NK-92 treated with Interleukin-12 subunit alpha and Interleukin-12 subunit beta, amount 100 ng/mL, for 24 hours (cell line): ENCODE results near the gene PMPCA.

Experiments used
- DNase-seq: peaks from one replicate; lab custom pipeline; 2025; lab: John Stamatoyannopoulos, UW

PMPCA gene

DNA sequence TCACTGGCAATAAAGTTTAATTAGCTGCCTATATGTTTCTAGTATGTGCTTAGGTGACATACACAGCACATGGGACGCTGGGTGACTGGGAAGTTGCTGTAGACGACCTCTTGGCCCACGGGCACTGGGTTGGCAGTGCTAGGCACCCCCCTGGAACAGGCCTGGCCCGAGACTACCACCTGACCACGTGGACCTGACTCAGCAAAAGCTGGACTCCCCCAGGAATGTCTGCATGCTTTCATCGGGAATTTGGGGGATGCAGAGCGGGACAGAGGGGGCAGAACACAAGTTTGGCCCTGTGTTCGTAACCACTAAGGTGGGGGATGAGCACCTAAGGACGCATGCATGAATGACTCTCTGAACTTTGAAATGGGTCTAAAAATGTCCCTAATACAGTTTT is 45.8 kb downstream of the PMPCA start:
- DNase-seq = no peak

DNA sequence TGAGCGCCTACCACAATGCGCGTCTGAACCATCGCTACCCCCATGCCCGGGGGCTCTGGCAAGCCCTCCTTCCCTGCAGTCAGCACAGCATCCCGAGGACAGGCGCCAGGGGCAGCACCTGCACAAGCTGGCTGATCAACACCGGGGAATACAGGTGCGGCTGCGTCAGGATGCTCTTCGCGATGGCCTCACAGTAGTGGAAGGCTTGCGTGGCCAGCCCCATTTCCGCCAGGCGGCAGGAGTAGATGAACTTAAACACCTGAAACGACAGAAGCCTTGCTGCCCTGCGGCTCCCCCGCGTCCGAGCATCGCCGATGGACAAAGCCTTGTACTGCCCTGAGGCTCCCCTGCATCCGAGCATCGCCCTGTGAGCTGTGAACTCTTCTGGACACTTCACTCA is 46.9 kb downstream of the PMPCA start:
- no peak for DNase-seq

DNA sequence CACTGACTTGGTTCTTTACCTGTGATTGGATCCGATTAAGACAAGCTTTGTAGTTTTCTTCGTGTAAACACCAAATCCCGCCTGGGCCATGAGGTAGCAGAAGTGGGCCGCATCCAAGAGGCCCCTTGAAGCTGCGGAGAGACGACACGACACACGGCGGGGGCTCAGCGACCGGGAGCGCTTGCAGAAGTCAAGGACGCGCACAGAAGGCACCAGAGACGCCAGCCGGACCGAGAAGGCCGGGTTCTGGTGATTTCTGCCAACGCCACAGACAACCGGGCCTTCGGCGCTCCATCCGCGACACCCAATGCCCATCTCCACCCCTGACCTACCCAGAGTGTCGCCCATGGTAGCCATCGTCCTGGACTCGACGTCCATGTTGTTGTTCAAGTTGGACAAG is 49.0 kb downstream of the PMPCA start:
- DNase-seq = no peak

DNA sequence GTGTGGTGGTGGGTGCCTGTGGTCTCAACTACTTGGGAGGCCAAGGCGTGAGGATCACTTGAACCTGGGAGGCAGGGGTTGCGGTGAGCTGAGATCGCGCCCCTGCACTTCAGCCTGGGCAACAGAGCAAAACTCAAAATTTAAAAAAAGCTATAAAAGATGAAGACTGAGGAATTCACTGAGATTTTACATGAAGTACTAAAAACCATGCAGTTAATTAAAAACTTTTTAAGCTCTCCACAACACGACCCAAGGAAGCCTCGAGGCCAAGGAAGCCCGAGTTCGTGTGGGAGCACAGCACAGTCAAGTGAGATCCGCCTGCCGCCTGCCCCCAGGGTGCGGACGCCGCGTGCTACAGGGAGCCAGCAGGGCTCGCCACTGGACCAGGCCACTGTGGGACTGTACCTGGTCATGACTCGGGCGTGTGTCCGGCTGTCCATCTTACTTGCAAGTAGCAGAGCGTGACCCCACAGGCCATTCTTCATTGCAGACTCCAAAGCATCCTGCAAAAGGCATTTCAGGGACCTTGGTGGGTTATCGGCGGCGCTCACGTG is 50.4 kb downstream of the PMPCA start:
- no peak for DNase-seq

DNA sequence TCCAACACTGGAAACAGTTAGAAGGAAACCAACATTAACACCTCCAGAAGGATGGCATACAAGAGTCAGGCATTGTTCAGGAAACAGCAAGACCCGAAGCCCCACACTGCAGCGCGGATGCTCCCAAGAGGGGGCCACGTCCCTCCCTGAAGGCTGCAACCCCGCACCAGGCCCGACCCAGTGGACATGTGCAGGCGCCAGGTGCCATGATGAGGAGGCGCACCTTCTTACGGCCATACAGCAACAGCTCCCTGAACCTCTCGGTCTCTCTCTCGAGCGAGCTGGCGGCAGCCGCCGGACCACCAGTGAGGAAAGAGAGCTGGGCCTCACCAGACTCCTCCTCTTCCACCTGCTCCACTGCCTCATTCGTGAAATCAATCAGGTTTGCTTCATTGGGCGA is 52.2 kb downstream of the PMPCA start:
- no peak for DNase-seq

DNA sequence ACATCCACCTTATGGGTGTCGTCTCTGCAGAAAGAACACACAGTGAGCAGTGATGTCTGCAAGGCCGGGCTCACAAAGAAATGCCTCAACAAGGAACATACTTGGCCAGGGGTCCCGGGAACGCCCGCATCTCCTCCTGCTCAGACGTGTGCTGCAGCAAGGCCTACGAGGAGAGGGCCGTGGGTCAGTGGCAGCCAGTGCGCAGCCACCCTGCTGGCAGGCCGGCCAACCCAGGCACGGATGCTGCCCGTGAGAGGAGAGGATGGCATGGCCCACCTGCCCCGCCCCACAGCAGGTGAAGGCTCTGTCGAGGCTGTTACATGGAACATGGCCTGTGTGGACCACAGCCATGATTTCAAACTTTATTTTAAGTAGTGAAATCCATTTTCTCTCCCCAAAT is 53.1 kb downstream of the PMPCA start:
- DNase-seq = no peak

DNA sequence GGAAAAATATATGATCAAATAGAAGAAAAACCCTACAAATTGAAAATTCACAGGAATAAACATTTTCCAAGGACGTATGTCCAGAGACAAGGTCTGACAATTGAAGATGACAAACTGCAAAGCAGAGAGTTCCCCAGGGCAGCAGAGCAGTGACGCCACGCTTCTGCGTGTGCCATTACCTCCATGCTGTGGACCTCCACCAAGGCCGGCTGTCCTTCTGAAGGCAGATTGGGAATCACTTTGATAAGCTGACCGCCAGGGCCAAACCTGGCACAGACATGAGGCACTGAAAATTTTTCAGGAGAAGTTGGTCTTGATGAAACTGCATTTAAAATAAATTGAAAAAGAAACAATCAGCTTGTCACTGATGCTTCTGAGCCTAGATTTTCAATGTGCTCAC is 53.8 kb downstream of the PMPCA start:
- DNase-seq = no peak

DNA sequence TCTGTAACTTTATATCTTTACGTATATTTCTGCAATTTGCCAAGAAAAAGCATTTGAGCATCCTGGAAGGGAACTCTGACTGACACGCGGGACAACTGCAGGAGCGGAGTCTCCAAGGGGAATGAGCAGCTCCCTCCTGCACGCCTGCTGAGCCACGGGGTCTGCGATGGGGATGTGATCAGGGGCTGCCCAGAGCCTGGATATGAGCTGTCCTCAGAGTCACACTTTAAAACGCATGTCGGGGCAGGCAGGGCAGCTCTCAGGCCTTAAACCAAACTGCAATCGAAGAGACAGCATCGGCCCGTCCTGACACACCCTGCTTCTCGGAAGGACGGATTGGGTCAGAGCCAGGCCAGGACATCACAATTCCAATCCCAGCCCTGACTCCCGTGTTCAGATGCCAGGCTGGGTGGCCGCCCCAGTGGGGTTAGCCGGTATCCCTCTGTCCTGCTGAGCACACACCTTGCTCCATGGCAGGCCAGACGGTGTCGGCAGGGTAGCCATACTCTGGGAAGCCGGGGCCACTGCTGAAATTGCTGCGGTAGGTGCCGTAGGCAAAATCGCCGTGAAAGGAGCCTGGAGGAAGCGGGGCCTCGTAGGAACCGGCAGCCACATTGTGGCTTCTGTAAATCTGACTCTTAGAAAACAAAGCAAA is 55.2 kb downstream of the PMPCA start:
- no peak for DNase-seq

DNA sequence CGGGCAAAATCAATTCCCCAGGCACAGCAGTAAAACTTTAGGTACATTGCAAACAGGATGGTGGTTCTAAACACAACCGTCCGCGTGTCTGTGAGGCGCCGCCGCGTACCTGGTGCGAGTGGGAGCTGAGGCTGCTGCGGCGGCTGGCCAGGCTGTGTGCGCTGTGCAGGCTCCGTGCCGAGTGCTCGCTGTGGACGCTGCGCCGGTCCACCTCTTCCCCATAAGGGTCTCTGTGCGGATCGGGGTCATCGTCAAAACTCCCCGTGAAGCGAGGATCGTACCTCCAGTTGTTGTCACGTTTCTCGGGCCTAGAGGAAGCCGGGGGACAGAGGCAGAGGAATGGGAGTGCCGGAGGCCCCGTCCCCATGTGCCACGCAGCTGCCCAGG is 55.7 kb downstream of the PMPCA start:
- no peak for DNase-seq

DNA sequence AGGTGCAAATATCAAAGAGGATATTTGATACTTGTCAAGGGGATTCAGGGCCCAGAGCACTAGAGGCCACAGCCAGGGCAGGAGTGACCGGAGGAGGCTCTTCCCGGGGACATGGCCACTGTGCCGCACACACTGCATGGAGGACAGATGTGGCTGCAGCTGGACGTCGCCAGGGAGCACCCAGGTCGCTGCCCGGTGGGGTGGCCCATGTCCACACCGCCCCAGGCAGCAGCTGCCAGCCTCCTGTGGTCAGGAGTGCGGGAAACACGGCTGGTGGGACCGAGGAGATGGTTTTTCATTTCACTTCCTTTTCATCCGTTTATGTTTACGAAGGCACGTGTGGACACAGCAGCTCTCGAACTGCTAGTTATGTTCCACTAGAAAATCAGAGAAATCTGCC is 57.3 kb downstream of the PMPCA start:
- no peak for DNase-seq

DNA sequence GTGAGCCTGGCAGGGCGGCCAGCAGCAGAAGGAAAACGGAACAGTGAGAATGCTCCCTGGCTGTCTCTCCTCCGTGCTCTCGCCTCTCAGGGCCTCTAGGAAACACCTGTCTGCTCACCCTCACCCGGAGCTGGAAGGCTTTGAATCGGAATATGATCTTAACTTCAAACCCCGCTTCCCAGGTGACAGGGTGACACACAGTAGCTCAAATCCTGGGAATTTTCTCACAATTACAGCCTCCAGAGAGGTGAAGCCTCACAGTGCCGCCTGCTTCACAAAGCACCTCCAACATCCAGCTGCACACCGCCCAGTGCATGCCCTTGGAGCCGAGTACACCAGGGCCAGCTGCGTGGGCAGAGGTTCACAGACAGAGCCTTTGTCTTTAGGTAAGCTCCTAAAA is 59.9 kb downstream of the PMPCA start:
- no peak for DNase-seq

DNA sequence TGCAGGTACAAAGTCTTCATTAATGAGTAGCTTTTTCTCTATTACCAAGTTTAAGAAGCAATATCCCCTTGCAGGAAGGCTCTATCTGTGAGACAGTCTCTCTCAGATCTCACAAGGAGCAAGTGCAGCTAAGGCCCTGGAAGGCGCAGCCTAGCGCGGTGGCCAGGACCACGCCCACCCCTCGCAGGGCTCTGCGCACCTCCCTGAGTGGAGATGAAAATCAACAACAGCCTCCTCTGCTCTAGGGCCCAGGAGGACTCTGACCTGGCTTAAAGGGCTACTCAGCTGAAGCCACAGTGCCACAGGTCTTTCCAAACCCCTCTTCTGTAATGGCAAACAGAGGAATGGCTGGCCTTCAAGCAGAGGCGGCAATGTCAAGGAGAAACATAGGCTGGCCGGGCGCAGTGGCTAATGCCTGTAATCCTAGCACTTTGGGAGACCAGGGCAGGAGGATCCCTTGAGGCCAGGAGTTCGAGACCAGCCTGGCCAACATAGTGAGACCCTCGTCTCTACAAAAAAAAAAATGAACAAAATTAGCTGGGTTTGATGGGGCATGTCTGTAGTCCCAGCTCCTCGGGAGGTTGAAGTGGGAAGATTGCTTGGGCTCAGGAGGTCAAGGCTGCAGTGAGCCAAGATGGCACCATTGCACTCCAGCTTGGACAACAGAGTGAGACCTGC is 60.5 kb downstream of the PMPCA start:
- DNase-seq = no peak

DNA sequence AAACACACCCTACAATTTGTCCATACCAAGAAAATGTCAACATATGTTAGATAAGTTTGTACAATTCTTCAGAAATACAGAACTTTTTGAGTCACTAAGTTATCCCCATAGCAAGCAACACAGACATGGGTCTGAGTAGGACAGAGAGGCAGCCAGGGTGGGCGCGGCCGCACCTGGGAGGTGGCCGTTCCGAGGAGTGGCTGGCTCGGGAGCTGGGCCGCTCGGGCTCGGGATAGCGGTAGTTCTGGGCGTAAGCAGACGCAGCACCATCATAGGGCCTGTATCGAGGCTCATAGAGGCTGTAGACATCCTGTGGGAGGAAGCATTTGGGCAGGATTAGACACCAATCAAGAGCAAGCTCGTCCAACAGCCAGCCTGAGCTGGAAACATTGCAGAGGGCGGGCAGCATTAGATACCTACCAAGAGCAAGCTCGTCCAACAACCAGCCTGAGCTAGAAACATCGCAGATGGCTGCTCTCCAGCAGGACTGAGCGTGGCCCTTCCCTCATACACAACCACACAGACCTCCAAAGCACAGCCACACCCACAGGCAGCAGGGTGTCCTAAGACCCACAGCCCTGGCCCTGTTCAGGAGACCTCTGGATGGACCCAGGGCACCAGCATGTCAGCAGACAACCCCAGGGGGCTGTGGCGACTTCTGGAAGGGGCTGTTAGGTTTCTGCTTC is 61.5 kb downstream of the PMPCA start:
- no peak for DNase-seq

DNA sequence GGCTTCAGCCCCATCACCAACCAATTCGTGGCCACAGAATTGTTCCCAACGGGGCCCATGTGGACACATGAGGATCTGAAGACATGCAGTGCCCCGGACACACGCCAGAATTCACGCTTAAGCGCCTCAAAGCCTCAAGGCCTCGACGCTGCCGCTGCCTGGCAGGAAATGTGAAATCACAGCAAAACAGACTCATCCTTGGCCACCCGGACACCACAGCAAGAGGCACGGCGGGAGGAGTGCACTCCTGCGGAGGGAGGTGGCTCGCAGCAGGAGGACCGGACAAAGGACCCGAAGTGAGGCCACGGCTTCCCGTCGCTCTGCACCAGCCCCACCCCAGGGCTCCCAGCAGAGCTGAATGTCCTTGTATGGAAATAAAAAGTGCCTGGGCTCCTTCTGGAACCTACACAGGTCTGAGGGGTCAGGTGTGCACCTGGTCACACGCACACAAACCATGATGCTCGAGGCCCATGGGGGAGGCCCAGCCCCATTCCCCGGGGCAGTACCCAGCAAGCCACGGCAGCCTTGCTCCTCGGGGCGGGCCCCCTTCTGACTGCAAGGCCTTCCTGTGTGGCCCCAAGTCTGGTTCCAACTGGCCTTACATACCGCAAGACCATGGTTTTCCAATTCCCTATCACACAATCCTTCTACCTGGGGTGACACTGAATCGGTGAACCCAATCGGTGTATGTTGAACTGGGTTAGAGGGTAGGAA is 62.3 kb downstream of the PMPCA start:
- DNase-seq = no peak

DNA sequence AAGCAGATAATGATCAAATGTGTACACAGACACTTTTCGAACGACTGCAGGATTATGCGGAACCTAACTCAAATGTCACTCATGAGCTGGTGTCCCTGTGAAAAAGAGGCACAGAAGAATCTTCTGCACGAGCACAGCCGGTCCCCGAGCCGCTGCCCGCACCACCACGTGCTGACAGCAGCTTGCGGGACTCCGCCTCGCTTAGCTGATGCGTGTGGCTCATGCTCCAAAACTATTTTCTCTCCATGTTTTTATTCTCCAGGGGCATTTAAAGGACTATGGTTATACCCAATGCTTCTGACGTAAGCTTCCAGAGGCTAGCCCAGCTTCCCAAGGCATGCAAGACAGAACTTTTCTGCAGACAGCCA is 62.9 kb downstream of the PMPCA start:
- no peak for DNase-seq
